Stimulated activated CD4-positive, alpha-beta T cell treated with anti-CD3 and anti-CD28 coated beads, TNF-alpha, amount 100 ng/mL, for 24 hours (primary cell): ENCODE data around the gene AAK1.
"Not testable (repeated sequence)": the region's sequence is repeated elsewhere in the genome, so short reads cannot be mapped to it uniquely, and the experiment has no call there.

Experiments
- DNase-seq, 3 experiments: peaks; one replicate each; pipeline ENCODE4 v3.0.0-alpha.2; 2020; ENCODE audit warnings: low read depth in 3 of 3

The AAK1 gene

GRCh38 chr2:69659941-69660483 is 16.5 kb upstream of the AAK1 start:
- DNase-seq = no peak

- no peak for DNase-seq
Observed at GRCh38 chr2:69659349-69659748, 15.8 kb upstream of the AAK1 start.

- no peak for DNase-seq
Observed at GRCh38 chr2:69652206-69652605, 8.7 kb upstream of the AAK1 start.

GRCh38 chr2:69647196-69647595 is 3.7 kb upstream of the AAK1 start:
- DNase-seq = not testable (repeated sequence)

GRCh38 chr2:69646714-69647113 is 3.2 kb upstream of the AAK1 start:
- DNase-seq = no peak

- no peak for DNase-seq
Observed at GRCh38 chr2:69645921-69646320, 2.4 kb upstream of the AAK1 start.

GRCh38 chr2:69645031-69645431 is 1.5 kb upstream of the AAK1 start:
- DNase-seq = no peak

- DNase-seq = no peak
Observed at GRCh38 chr2:69644506-69644979, 1.0 kb upstream of the AAK1 start.

GRCh38 chr2:69642709-69643601 is 584 bp downstream of the AAK1 start:
- DNase-seq = peak; percentile 40 to 73 (median 41)

- DNase-seq = no peak
Observed at GRCh38 chr2:69641887-69642708, 1.4 kb downstream of the AAK1 start.

- no peak for DNase-seq
Observed at GRCh38 chr2:69641471-69641870, 2.1 kb downstream of the AAK1 start.

- DNase-seq = no peak
Observed at GRCh38 chr2:69639266-69639665, 4.3 kb downstream of the AAK1 start.

- DNase-seq = no peak
Observed at GRCh38 chr2:69638630-69639029, 4.9 kb downstream of the AAK1 start.

- no peak for DNase-seq
Observed at GRCh38 chr2:69637923-69638322, 5.6 kb downstream of the AAK1 start.

- no peak for DNase-seq
Observed at GRCh38 chr2:69636395-69636794, 7.1 kb downstream of the AAK1 start.

- no peak for DNase-seq
Observed at GRCh38 chr2:69635432-69635831, 8.1 kb downstream of the AAK1 start.

- no peak for DNase-seq
Observed at GRCh38 chr2:69634196-69634821, 9.2 kb downstream of the AAK1 start.

GRCh38 chr2:69631402-69631801 is 12.1 kb downstream of the AAK1 start:
- DNase-seq = no peak

- DNase-seq = no peak
Observed at GRCh38 chr2:69629921-69630608, 13.5 kb downstream of the AAK1 start.

GRCh38 chr2:69628325-69629021 is 15.1 kb downstream of the AAK1 start:
- DNase-seq = no peak
